ENCODE results near the gene PRSS53.

DNA sequence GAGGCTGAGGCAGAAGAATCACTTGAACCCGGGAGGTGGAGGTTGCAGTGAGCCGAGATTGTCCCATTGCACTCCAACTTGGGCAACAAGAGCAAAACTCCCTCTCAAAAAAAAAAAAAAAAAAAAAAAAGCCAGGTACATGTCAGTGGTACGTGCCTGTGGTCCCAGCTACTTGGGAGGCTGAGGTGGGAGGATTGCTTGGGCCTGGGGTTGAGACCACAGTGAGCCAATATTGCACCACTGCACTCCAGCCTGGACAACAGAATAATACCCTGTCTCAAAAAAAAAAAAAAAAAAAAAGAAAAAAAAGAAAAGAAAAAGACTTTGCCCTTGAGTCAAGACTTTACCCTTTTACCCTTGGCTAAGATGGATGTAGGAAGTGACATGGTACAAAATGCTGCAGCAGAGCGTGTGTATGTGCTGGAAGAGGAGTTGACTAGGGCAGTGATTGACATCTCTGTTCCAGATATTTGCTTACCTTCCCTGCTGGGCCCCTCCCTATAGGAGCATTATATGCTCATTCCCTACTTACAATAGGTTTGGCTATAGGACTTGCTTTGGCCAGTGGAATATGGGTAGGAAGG, 44.8 kb downstream of the PRSS53 start:
- no peak for TF ChIP-seq POLR2AphosphoS5 (IDR thresholded peaks at IDR 0.05; ENCODE audit: low read depth, low read length)
- no peak for TF ChIP-seq POLR2A (IDR thresholded peaks at IDR 0.05; ENCODE audit: low read depth, low read length)

Measured in GM12891 (cell line).